ENCODE data around the gene STPG3. TPM values are rescaled to one million over a fixed set of nuclear protein-coding genes. Genes with fewer than 3 reads are reported as not detected.

STPG3 gene
- total and polyA plus RNA-seq, 9 of the 15 experiments (the other 6 are each of a cell fraction or from before 2014, with no cell fraction given), result not detected

DNA sequence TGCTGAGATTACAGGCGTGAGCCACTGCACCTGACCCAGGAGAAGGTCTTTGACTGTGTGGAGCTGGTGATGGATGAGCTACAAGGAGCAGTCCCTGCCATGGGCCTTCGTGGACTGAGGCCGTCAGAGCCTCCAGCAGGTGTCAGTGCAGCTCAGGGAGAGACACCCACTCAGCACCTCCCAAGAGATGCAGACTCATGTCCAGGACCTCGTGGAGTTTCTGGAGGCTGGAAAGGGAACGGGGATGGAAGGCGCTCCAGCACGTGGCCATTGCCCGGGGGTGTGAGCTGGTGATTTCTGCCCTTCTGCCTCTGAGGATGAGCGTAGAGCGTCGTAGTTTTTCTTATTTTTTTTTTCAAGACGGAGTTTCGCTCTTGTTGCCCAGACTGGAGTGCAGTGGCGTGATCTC, 35.9 kb downstream of the STPG3 start (continued):
- TF ChIP-seq, protein P1, sequence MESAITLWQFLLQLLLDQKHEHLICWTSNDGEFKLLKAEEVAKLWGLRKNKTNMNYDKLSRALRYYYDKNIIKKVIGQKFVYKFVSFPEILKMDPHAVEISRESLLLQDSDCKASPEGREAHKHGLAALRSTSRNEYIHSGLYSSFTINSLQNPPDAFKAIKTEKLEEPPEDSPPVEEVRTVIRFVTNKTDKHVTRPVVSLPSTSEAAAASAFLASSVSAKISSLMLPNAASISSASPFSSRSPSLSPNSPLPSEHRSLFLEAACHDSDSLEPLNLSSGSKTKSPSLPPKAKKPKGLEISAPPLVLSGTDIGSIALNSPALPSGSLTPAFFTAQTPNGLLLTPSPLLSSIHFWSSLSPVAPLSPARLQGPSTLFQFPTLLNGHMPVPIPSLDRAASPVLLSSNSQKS (CRISPR knock-in tag; IDR thresholded peaks at IDR 0.05), result no peak
- TF ChIP-seq ZNF79 (CRISPR knock-in tag; IDR thresholded peaks at IDR 0.05; ENCODE audit: low read depth) (no peak), CREM (IDR thresholded peaks at IDR 0.05; ENCODE audit: low read depth) (peak; percentile 68), ZNF124 (CRISPR knock-in tag; IDR thresholded peaks at IDR 0.05) (no peak), HNRNPUL1 (IDR thresholded peaks at IDR 0.05; ENCODE audit: low read length) (no peak), ATF7 (IDR thresholded peaks at IDR 0.05) (no peak), RBM14 (IDR thresholded peaks at IDR 0.05; ENCODE audit: borderline replicate concordance, insufficient read depth, low read depth, low read length) (no peak), ILF3 (IDR thresholded peaks at IDR 0.05; ENCODE audit: borderline replicate concordance) (no peak), ZNF785 (CRISPR knock-in tag; IDR thresholded peaks at IDR 0.05) (no peak), NRF1 (conservative IDR thresholded peaks at IDR 0.05 in 1 of 2, IDR thresholded peaks at IDR 0.05 in 1 of 2) (no peak), HMG20A (CRISPR knock-in tag; conservative IDR thresholded peaks at IDR 0.05) (no peak), DMBX1 (CRISPR knock-in tag; IDR thresholded peaks at IDR 0.05; ENCODE audit: borderline replicate concordance) (no peak), PURB (CRISPR knock-in tag; IDR thresholded peaks at IDR 0.05; ENCODE audit: low read depth) (no peak), SMARCA4 (IDR thresholded peaks at IDR 0.05) (no peak), PPARD (CRISPR knock-in tag; IDR thresholded peaks at IDR 0.05) (no peak), ETS2 (tag; IDR thresholded peaks at IDR 0.05; ENCODE audit: borderline replicate concordance, poor library complexity, severe bottlenecking) (no peak), MYC (IDR thresholded peaks at IDR 0.05; ENCODE audit: low read depth, low read length) (peak; percentile 93), MYC (CRISPR knock-in tag; IDR thresholded peaks at IDR 0.05; ENCODE audit: borderline replicate concordance, low read depth) (no peak), ZNF445 (CRISPR knock-in tag; IDR thresholded peaks at IDR 0.05; ENCODE audit: low read depth) (no peak), ZNF146 (CRISPR knock-in tag; IDR thresholded peaks at IDR 0.05; ENCODE audit: unreplicated experiment) (no peak), STAT5B (CRISPR knock-in tag; IDR thresholded peaks at IDR 0.05) (no peak), RBM25 (IDR thresholded peaks at IDR 0.05; ENCODE audit: low read depth, low read length, severe bottlenecking) (no peak), NFE2 (IDR thresholded peaks at IDR 0.05; ENCODE audit: low read depth) (peak; percentile 85), FUS (optimal IDR thresholded peaks at IDR 0.05; ENCODE audit: low read depth, low read length) (no peak), PTTG1 (tag; IDR thresholded peaks at IDR 0.05; ENCODE audit: low read depth) (no peak), ZEB2 (IDR thresholded peaks at IDR 0.05) (no peak)
- TF ChIP-seq, protein P2, sequence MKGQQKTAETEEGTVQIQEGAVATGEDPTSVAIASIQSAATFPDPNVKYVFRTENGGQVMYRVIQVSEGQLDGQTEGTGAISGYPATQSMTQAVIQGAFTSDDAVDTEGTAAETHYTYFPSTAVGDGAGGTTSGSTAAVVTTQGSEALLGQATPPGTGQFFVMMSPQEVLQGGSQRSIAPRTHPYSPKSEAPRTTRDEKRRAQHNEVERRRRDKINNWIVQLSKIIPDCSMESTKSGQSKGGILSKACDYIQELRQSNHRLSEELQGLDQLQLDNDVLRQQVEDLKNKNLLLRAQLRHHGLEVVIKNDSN (CRISPR knock-in tag; IDR thresholded peaks at IDR 0.05), result peak; percentile 76
- TF ChIP-seq, protein P3, sequence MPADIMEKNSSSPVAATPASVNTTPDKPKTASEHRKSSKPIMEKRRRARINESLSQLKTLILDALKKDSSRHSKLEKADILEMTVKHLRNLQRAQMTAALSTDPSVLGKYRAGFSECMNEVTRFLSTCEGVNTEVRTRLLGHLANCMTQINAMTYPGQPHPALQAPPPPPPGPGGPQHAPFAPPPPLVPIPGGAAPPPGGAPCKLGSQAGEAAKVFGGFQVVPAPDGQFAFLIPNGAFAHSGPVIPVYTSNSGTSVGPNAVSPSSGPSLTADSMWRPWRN (IDR thresholded peaks at IDR 0.05; ENCODE audit: low read depth), result no peak
- TF ChIP-seq, protein P4, sequence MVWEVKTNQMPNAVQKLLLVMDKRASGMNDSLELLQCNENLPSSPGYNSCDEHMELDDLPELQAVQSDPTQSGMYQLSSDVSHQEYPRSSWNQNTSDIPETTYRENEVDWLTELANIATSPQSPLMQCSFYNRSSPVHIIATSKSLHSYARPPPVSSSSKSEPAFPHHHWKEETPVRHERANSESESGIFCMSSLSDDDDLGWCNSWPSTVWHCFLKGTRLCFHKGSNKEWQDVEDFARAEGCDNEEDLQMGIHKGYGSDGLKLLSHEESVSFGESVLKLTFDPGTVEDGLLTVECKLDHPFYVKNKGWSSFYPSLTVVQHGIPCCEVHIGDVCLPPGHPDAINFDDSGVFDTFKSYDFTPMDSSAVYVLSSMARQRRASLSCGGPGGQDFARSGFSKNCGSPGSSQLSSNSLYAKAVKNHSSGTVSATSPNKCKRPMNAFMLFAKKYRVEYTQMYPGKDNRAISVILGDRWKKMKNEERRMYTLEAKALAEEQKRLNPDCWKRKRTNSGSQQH (CRISPR knock-in tag; IDR thresholded peaks at IDR 0.05), result no peak
